WTC11 (cell line): Measurements from ENCODE around the gene PRKAG2. TPM values are rescaled to one million over a fixed set of nuclear protein-coding genes. Genes with fewer than 3 reads are reported as not detected.
"Not testable (repeated sequence)": the region's sequence is repeated elsewhere in the genome, so short reads cannot be mapped to it uniquely, and the experiment has no call there.

ENCODE experiments used
- ATAC-seq: fragments of 200-7000 bp; cut with Tn5 transposase; 2 replicates; pipeline ENCODE4 v1.10.0; 2021; ENCODE audit warnings: mild to moderate bottlenecking, moderate library complexity
- CTCF ChIA-PET: fragments of 300-600 bp; sonication (Branson Sonifier 250); formaldehyde crosslinking; loops from one replicate; lab custom pipeline; 2021; ENCODE audit warnings: antibody characterized with exemption; lab: Charles Lee
- POLR2A ChIA-PET: fragments of 350-600 bp; sonication (Branson Sonifier 250); formaldehyde crosslinking; loops from one replicate; lab custom pipeline; 2021; ENCODE audit warnings: antibody characterized with exemption; lab: Charles Lee
- DNase-seq: peaks from one replicate; pipeline ENCODE4 v3.0.0; 2021; ENCODE audit warnings: low spot score
- H3K27ac Mint-ChIP-seq: 2 replicates; pipeline ENCODE4 v1.8.0; 2021; ENCODE audit warnings: mixed read lengths
- H3K27me3 Mint-ChIP-seq: 2 replicates; pipeline ENCODE4 v1.8.0; 2021; ENCODE audit warnings: low read depth, mild to moderate bottlenecking, moderate library complexity, mixed read lengths
- H3K36me3 Mint-ChIP-seq: 2 replicates; pipeline ENCODE4 v1.8.0; 2021; ENCODE audit warnings: mixed read lengths
- H3K4me1 Mint-ChIP-seq: 2 replicates; pipeline ENCODE4 v1.8.0; 2022; ENCODE audit warnings: mixed read lengths
- H3K4me3 Mint-ChIP-seq: 2 replicates; pipeline ENCODE4 v1.8.0; 2021; ENCODE audit warnings: mild to moderate bottlenecking, moderate library complexity, mixed read lengths
- H3K9me3 Mint-ChIP-seq: 2 replicates; pipeline ENCODE4 v1.8.0; 2021; ENCODE audit warnings: mixed read lengths
- ATF1 ChIP-seq: sonication (generic); formaldehyde crosslinking; IDR thresholded peaks from 2 replicates; pipeline ENCODE4 v1.8.1; 2023; ENCODE audit warnings: mild to moderate bottlenecking, moderate library complexity, missing genetic modification reagents
- CREM ChIP-seq: sonication (generic); formaldehyde crosslinking; IDR thresholded peaks from 2 replicates; pipeline ENCODE4 v1.8.1; 2022; ENCODE audit warnings: mild to moderate bottlenecking, missing genetic modification reagents, moderate library complexity
- EMX1 ChIP-seq: fragments of 250-450 bp; sonication (Bioruptor Pico); IDR thresholded peaks from 2 replicates; pipeline ENCODE4 v1.8.0; 2021; ENCODE audit warnings: mild to moderate bottlenecking
- ETV6 ChIP-seq: sonication (generic); formaldehyde crosslinking; IDR thresholded peaks from 2 replicates; pipeline ENCODE4 v1.8.1; 2022; ENCODE audit warnings: mild to moderate bottlenecking, missing genetic modification reagents
- HMGXB4 ChIP-seq: sonication (generic); formaldehyde crosslinking; IDR thresholded peaks from 2 replicates; pipeline ENCODE4 v1.8.1; 2023; ENCODE audit warnings: mild to moderate bottlenecking, moderate library complexity, missing genetic modification reagents
- STAT6 ChIP-seq: sonication (generic); formaldehyde crosslinking; conservative IDR thresholded peaks from 2 replicates; pipeline ENCODE4 v1.8.1; 2023; ENCODE audit warnings: mild to moderate bottlenecking, low read depth, missing genetic modification reagents, moderate library complexity
- TEAD4 ChIP-seq: sonication (generic); formaldehyde crosslinking; IDR thresholded peaks from 2 replicates; pipeline ENCODE4 v1.8.0; 2022; ENCODE audit warnings: mild to moderate bottlenecking, missing genetic modification reagents
- TP53 ChIP-seq: sonication (generic); formaldehyde crosslinking; IDR thresholded peaks from 2 replicates; pipeline ENCODE4 v1.8.1; 2023; ENCODE audit warnings: mild to moderate bottlenecking, missing genetic modification reagents
- ZNF138 ChIP-seq: sonication (generic); formaldehyde crosslinking; conservative IDR thresholded peaks from 2 replicates; pipeline ENCODE4 v1.8.1; 2022; ENCODE audit warnings: mild to moderate bottlenecking, moderate library complexity, missing genetic modification reagents
- ZNF232 ChIP-seq: sonication (generic); formaldehyde crosslinking; IDR thresholded peaks from 2 replicates; pipeline ENCODE4 v1.8.0; 2022; ENCODE audit warnings: mild to moderate bottlenecking, missing genetic modification reagents
- ZNF396 ChIP-seq: fragments of 250-450 bp; sonication (Bioruptor Pico); IDR thresholded peaks from 2 replicates; pipeline ENCODE4 v1.8.0; 2021; ENCODE audit warnings: mild to moderate bottlenecking, moderate library complexity, borderline replicate concordance
- total RNA-seq: library from RNA; stranded (reverse); gene quantifications from 3 replicates; pipeline ENCODE4 v1.2.3, GENCODE V29; 2021
- TF ChIP-seq, protein P1 (sequence below): fragments of 250-450 bp; sonication (Bioruptor Pico); IDR thresholded peaks from 2 replicates; pipeline ENCODE4 v2.1.2; 2022; ENCODE audit warnings: mild to moderate bottlenecking, moderate library complexity
- TF ChIP-seq, protein P2 (sequence below): sonication (generic); formaldehyde crosslinking; IDR thresholded peaks from 2 replicates; pipeline ENCODE4 v1.8.1; 2022; ENCODE audit warnings: low read depth, mild to moderate bottlenecking, moderate library complexity, missing genetic modification reagents, borderline replicate concordance
- TF ChIP-seq, protein P3 (sequence below): sonication (generic); formaldehyde crosslinking; IDR thresholded peaks from 2 replicates; pipeline ENCODE4 v1.8.0; 2023; ENCODE audit warnings: mild to moderate bottlenecking, missing genetic modification reagents
- TF ChIP-seq, protein P4 (sequence below): sonication (generic); formaldehyde crosslinking; IDR thresholded peaks from 2 replicates; pipeline ENCODE4 v1.8.1; 2023; ENCODE audit warnings: mild to moderate bottlenecking, missing genetic modification reagents, borderline replicate concordance
- TF ChIP-seq, protein P5 (sequence below): sonication (generic); formaldehyde crosslinking; IDR thresholded peaks from 2 replicates; pipeline ENCODE4 v1.8.1; 2023; ENCODE audit warnings: mild to moderate bottlenecking, missing genetic modification reagents
- TF ChIP-seq, protein P6 (sequence below): sonication (generic); formaldehyde crosslinking; IDR thresholded peaks from 2 replicates; pipeline ENCODE4 v1.8.1; 2022; ENCODE audit warnings: low read depth, missing genetic modification reagents, borderline replicate concordance

PRKAG2 gene
- total RNA-seq, 1 experiment from 2014 or later: 20.3 TPM

GRCh38 chr7:151827620-151828019 is 49.3 kb downstream of the PRKAG2 start:
- DNase-seq (no peak), ATAC-seq (no peak)
- Mint-ChIP-seq H3K27ac (no peak overlapping the region), H3K4me3 (no peak overlapping the region), H3K9me3 (no peaks in the 10 kb centered on the region), H3K36me3 (no peaks in the 10 kb centered on the region), H3K27me3 (no peaks in the 10 kb centered on the region), H3K4me1 (peaks cover 4% of the 10 kb centered on the region; the same call in 1 of the 2 replicates)
- POLR2A ChIA-PET: interaction anchor here (0.6 kb wide), 1 partner anchor 28 kb away, joined by 6 read pairs; no protein-coding TSS in a partner anchor
- TF ChIP-seq, protein P1, sequence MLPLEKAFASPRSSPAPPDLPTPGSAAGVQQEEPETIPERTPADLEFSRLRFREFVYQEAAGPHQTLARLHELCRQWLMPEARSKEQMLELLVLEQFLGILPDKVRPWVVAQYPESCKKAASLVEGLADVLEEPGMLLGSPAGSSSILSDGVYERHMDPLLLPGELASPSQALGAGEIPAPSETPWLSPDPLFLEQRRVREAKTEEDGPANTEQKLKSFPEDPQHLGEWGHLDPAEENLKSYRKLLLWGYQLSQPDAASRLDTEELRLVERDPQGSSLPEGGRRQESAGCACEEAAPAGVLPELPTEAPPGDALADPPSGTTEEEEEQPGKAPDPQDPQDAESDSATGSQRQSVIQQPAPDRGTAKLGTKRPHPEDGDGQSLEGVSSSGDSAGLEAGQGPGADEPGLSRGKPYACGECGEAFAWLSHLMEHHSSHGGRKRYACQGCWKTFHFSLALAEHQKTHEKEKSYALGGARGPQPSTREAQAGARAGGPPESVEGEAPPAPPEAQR (CRISPR knock-in tag): no peak
- TF ChIP-seq TP53 (CRISPR knock-in tag) (no peak), CREM (no peak), ZNF396 (CRISPR knock-in tag) (no peak), ZNF138 (CRISPR knock-in tag) (no peak), ETV6 (no peak), STAT6 (no peak), TEAD4 (CRISPR knock-in tag) (no peak), EMX1 (CRISPR knock-in tag) (no peak), ZNF232 (CRISPR knock-in tag) (no peak), HMGXB4 (CRISPR knock-in tag) (no peak), ATF1 (CRISPR knock-in tag) (no peak)
- TF ChIP-seq, protein P2, sequence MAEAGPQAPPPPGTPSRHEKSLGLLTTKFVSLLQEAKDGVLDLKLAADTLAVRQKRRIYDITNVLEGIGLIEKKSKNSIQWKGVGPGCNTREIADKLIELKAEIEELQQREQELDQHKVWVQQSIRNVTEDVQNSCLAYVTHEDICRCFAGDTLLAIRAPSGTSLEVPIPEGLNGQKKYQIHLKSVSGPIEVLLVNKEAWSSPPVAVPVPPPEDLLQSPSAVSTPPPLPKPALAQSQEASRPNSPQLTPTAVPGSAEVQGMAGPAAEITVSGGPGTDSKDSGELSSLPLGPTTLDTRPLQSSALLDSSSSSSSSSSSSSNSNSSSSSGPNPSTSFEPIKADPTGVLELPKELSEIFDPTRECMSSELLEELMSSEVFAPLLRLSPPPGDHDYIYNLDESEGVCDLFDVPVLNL: no peak
- TF ChIP-seq, protein P3, sequence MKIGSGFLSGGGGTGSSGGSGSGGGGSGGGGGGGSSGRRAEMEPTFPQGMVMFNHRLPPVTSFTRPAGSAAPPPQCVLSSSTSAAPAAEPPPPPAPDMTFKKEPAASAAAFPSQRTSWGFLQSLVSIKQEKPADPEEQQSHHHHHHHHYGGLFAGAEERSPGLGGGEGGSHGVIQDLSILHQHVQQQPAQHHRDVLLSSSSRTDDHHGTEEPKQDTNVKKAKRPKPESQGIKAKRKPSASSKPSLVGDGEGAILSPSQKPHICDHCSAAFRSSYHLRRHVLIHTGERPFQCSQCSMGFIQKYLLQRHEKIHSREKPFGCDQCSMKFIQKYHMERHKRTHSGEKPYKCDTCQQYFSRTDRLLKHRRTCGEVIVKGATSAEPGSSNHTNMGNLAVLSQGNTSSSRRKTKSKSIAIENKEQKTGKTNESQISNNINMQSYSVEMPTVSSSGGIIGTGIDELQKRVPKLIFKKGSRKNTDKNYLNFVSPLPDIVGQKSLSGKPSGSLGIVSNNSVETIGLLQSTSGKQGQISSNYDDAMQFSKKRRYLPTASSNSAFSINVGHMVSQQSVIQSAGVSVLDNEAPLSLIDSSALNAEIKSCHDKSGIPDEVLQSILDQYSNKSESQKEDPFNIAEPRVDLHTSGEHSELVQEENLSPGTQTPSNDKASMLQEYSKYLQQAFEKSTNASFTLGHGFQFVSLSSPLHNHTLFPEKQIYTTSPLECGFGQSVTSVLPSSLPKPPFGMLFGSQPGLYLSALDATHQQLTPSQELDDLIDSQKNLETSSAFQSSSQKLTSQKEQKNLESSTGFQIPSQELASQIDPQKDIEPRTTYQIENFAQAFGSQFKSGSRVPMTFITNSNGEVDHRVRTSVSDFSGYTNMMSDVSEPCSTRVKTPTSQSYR (CRISPR knock-in tag): no peak
- TF ChIP-seq, protein P4, sequence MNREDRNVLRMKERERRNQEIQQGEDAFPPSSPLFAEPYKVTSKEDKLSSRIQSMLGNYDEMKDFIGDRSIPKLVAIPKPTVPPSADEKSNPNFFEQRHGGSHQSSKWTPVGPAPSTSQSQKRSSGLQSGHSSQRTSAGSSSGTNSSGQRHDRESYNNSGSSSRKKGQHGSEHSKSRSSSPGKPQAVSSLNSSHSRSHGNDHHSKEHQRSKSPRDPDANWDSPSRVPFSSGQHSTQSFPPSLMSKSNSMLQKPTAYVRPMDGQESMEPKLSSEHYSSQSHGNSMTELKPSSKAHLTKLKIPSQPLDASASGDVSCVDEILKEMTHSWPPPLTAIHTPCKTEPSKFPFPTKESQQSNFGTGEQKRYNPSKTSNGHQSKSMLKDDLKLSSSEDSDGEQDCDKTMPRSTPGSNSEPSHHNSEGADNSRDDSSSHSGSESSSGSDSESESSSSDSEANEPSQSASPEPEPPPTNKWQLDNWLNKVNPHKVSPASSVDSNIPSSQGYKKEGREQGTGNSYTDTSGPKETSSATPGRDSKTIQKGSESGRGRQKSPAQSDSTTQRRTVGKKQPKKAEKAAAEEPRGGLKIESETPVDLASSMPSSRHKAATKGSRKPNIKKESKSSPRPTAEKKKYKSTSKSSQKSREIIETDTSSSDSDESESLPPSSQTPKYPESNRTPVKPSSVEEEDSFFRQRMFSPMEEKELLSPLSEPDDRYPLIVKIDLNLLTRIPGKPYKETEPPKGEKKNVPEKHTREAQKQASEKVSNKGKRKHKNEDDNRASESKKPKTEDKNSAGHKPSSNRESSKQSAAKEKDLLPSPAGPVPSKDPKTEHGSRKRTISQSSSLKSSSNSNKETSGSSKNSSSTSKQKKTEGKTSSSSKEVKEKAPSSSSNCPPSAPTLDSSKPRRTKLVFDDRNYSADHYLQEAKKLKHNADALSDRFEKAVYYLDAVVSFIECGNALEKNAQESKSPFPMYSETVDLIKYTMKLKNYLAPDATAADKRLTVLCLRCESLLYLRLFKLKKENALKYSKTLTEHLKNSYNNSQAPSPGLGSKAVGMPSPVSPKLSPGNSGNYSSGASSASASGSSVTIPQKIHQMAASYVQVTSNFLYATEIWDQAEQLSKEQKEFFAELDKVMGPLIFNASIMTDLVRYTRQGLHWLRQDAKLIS (CRISPR knock-in tag): no peak
- TF ChIP-seq, protein P5, sequence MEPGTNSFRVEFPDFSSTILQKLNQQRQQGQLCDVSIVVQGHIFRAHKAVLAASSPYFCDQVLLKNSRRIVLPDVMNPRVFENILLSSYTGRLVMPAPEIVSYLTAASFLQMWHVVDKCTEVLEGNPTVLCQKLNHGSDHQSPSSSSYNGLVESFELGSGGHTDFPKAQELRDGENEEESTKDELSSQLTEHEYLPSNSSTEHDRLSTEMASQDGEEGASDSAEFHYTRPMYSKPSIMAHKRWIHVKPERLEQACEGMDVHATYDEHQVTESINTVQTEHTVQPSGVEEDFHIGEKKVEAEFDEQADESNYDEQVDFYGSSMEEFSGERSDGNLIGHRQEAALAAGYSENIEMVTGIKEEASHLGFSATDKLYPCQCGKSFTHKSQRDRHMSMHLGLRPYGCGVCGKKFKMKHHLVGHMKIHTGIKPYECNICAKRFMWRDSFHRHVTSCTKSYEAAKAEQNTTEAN: no peak
- TF ChIP-seq, protein P6, sequence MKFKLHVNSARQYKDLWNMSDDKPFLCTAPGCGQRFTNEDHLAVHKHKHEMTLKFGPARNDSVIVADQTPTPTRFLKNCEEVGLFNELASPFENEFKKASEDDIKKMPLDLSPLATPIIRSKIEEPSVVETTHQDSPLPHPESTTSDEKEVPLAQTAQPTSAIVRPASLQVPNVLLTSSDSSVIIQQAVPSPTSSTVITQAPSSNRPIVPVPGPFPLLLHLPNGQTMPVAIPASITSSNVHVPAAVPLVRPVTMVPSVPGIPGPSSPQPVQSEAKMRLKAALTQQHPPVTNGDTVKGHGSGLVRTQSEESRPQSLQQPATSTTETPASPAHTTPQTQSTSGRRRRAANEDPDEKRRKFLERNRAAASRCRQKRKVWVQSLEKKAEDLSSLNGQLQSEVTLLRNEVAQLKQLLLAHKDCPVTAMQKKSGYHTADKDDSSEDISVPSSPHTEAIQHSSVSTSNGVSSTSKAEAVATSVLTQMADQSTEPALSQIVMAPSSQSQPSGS (CRISPR knock-in tag): no peak
- CTCF ChIA-PET: no interaction called here

DNA sequence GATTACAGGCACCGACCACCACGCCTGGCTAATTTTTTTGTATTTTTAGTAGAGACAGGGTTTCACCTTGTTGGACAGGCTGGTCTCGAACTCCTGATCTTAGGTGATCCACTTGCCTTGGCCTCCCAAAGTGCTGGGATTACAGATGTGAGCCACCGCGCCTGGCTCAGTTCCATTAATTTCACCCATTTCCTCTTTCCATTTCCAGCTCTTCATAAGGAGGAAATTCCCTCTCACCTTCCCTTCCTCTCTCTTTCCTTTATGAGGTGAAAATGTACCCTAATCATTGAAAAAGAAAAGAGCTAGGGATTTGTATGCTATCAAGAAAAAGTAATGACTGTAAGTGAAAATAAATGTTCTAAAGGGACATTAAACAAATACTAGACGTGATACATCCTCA is 50.6 kb downstream of the PRKAG2 start:
- DNase-seq, H3K4me3 Mint-ChIP-seq, ATAC-seq, H3K9me3 Mint-ChIP-seq, H3K27ac Mint-ChIP-seq, H3K36me3 Mint-ChIP-seq, H3K27me3 Mint-ChIP-seq, H3K4me1 Mint-ChIP-seq, POLR2A ChIA-PET: not testable (repeated sequence)
- CTCF ChIA-PET: interaction anchor here (1.5 kb wide), 1 partner anchor 44 kb away, joined by 4 read pairs; no protein-coding TSS in a partner anchor
